Ammon's horn (tissue), 1 donor: Measurements from ENCODE around the gene TFEB.

Experiments used
- DNase-seq: peaks from one replicate; pipeline ENCODE4 v3.0.0-alpha.2; 2016; ENCODE audit warnings: low spot score

Gene TFEB

DNA sequence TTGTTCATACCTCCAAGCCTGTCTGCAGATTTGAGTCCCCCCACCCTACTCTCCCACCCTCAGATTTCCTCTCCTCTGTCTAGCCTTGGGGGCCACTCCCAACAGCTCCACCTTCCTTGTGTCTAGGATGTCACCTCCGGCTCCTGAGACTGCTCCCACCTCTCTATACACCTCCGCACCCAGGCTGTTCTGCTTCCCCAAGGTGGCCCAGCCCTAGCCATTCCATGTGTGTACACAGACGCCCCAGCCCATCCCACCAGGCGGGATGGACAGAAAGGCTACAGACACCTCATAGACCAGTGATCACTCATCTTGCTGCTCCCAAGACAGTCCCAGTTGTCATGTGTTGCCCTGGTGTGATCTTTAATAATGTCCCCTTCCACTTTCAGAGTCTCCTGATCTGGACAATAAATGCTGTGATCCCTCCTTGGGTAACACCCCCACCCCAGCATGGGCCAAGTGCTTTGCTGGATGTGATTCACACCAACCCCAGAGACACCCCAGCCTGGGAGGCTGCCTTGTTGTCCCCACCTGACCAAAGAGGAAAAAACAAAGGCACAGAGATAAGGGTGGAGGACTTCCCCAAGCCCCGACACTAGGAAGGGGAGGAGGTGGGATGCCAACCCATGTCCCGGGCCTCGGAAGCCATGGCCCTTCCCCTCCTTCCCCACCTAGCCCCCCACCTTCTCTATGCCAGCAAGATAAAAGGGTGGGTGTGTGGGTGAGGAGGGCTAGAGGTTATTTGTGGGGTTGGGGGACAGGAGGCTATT is 61.0 kb downstream of the TFEB start:
- DNase-seq = no peak

DNA sequence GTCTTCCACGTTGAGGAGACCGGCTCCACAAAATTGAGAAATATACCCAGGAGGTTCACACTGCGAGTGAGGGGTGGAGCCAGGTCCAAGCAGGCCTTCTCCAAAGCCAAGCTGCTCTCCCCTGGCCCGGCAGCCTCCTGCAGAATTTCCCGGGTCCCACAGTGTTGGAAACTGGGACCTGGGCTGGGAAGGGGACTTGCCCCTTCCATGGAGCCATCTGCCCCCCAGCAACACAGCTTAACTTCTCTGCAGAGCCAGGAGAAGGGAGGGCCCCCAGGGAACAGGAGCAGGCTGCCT is 61.8 kb downstream of the TFEB start:
- no peak for DNase-seq

DNA sequence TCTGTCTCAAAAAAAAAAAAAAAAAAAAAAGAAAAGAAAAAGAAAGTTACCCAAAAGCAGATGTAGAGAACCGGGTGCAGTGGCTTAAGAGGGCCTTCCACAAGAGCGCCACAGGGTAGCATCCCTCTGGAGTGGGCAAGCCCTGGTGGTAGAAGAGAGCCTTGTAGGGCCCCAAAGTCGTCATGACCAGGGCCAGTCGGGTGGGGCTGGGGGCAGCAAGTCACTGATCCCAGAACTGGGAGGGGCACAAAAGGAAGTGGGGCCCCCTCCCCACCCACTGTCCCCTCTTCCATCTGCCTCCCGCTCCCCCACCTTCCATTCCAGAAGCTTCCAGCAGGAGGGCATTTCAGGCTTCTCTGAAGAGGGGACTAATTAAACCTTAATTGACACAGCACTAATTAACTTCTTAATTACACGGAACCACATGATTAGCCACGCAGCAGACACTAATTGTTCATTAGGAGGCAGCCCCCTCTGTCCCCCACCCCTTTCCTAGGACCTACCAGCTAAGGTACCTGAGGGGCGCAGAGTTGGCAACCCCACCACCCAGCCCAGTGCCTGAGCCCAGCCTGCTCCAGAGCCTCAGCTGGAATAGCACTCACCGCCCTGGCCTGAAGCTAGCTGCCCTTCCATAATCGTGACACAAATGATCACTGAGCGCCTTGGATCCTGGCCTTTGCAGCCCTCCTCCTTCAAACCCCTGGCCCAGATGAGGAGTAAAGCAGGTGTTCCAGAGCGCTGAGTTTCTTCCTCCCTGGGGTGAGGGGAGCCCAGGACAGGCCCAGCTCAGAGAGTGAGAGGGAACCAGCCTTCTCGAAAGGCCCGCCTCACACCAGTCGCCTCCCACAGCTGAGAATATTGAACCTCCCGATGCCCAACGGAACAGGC is 62.3 kb downstream of the TFEB start:
- no peak for DNase-seq

GRCh38 chr6:41672016-41672415 is 63.4 kb downstream of the TFEB start:
- no peak for DNase-seq

- no peak for DNase-seq
Observed at GRCh38 chr6:41671376-41671775, 64.0 kb downstream of the TFEB start.

DNA sequence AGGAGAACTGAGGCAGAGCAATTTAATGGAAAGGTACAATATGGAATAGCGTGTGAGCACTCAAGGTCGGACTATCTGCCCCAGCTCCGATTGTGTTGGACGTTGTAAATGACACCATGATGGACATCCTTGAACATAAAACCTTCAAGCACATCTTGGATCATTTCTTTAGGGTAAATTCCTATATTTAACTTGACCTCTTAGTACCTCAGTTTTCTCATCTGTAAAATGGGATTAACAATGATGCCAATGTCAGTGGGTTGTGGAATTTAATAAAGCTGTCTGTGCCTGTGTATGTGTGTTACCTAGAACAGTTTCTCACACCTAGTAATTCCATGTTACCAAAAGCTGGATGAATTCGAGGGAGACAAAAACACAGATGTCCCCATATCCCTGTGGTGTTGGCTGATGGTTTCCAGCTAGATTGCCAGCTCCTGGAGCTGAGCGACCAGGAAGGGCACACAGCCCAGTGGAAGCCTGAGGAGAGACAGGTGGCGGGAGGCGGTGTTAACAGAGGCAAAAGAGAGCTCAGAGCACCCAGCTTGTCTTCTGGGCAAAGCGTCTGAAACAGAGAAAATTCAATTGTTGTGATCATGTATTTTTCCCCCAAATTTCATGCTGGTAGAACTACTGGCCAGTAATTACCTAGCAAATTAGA is 64.6 kb downstream of the TFEB start:
- no peak for DNase-seq

GRCh38 chr6:41668968-41669367 is 66.4 kb downstream of the TFEB start:
- no peak for DNase-seq

- DNase-seq = no peak
Observed at GRCh38 chr6:41667195-41667594, 68.2 kb downstream of the TFEB start.

GRCh38 chr6:41664271-41664670 is 71.1 kb downstream of the TFEB start:
- no peak for DNase-seq

- DNase-seq = no peak
Observed at GRCh38 chr6:41663568-41663967, 71.8 kb downstream of the TFEB start.

GRCh38 chr6:41659935-41660334 is 75.5 kb downstream of the TFEB start:
- no peak for DNase-seq

DNA sequence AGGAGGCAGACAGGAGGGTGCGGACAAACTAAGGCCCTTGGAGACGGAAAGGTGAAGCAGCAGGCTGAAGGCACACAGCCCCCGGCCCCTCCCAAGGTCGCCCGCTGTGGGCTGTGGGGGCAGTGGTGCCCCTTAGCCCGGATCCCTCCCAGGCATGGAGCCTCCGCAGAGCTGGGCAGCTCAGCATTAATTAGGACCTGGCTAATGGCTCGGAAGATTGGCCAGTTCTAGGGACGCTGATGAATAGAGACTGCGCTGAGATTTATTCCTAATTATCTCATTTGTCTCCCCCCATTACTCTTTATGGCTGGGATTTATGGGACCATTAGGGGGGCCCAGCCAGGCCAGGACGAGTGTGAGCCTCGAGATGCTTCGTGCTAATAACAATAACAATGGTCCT is 76.8 kb downstream of the TFEB start:
- DNase-seq = no peak

DNA sequence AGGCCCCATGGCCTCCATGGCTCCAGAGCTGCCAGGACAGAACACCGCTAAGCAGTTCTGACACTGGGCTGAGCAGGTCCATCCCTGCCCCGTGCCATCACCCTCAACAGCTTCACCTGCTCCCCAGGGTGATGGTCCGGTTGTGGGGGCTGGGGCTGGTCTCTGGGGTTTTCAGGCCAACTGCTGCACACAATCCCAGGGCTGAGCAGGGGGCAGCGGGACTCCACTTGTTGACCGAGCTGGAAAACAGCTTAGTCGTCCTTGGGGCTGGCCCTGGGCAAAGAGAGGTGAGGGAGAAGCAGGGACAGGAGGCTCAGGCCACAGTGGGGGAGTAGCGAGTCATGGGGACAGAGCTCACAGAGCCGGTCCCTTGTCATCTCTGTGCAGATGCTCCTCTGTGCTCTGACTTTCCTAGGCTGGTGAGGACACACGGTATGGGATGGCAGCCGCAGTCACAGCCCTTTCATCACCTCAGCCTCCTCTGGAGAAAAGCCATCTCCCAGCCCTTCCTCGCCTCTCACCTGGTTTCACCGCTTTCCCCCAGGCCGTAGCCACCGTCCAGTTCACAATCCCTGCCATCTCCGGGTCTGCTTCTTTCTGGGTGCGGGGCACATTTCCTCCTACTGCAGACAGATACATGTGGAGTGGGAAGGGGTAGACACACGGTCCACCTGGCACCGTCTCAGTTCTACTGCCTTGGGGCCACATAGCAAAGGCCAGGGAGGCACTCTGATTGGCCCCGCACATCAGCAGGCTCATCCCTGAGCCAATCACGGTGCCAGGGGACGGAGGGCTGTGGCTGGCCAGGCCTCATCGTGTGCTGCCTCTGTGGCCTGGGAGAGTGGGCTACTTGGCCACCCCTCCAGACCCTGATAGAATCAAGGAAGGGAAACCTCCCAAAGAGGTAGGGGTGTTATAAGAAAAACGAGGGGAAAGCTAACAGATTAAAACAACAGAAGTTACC is 78.0 kb downstream of the TFEB start:
- no peak for DNase-seq

- DNase-seq = no peak
Observed at GRCh38 chr6:41656002-41656691, 79.3 kb downstream of the TFEB start.

GRCh38 chr6:41655646-41656001 is 79.8 kb downstream of the TFEB start:
- no peak for DNase-seq

DNA sequence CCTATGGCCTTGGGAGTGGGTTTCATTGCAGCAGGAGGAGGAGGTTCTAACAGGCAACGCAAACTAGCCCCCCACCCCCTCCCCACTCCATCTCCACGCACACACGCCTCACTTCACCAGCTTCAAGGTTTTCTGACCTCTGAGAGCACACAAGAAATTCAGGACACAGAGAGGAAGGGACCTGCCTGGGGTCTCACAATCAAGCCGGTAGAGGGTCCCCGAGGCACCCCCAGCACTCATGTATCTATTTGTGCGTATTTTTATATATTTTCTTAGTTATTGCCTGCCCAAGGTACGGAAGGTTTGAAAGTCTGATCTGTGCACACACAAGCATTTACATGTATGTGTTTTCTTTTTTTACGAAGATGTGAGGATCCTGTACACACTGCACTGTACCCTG is 80.2 kb downstream of the TFEB start:
- DNase-seq = no peak

DNA sequence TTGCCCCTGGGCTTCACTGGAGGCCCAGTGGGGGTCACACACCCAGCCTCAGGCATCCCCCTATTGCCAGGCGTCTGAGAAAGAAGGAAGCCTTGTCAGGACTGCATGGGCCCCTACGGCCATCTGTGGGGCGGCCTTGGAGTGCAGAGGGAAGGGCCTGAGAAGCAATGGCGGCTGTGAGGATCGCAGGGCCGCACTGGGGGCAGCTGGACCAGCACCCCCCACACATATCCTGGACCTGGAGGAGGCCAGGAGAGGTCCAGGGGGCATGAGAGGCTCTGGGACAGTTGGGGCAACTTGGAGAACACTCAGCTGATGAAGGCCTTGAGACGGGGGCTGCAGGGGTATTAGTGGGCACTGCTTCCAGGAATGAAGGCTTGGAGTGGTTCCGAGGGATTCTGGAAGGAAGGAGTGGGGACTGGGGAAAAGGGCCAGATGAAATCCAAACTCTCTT is 80.7 kb downstream of the TFEB start:
- no peak for DNase-seq

DNA sequence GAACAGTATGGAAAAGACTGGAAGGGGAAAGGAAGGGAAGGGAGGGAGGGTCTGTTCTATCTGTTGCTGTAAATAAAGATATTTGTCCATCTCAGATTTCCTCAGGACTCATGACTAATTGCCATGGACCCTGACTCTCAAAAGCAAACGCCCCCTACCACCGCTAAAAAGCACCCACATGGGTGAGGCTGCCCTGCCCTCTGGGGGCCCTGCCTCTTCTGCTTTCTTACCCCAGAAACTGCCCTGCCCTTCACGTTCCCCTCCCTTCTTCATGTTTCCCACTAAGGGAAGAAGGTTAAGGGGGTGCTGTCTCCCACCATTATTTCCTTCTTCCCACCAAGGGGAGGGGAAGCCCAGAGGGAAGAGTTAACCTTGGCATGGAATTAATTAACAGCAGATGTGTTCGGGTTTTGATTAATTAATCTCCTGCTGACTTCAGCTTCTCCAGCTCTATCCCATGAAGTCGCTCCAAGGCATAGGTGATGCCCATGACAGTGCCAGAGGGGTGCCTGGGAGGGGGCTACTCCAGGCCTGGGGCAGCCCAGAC is 81.2 kb downstream of the TFEB start:
- no peak for DNase-seq

GRCh38 chr6:41653691-41654090 is 81.7 kb downstream of the TFEB start:
- DNase-seq = no peak

DNA sequence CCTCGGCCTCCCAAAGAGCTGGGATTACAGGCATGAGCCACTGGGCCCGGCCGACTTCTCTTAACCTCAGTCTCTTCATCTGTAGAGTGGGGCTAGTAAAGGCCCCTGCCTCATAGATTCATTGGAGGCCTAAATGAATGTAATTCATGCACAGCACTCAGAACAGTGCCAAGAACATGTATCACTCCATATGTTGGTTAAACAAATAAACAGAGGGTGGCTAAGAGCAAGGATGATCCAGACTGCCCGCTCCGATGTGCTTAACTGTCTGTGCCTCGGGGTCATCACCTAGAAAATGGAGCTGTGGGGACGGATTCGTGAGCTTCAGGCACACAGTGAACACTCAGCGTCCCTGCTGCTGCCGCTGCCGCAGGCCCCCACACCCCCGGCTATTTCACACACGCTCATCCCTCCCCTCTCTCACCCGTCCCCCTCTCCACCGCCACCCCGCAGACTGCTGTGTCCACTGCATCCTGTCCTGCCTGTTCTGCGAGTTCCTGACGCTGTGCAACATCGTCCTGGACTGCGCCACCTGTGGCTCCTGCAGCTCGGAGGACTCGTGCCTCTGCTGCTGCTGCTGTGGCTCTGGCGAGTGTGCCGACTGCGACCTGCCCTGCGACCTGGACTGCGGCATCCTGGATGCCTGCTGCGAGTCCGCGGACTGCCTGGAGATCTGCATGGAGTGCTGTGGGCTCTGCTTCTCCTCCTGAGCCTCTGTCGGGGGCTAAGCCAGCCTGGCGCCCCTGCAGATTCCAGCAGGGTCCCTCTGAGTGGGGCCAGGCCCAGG is 82.3 kb downstream of the TFEB start:
- no peak for DNase-seq
